H1 (cell line): ENCODE measurements around the gene ARL6IP5. TPM values are rescaled to one million over a fixed set of nuclear protein-coding genes. Genes with fewer than 3 reads are reported as not detected.

ENCODE experiments used
- CTCF ChIA-PET: fragments of 300-600 bp; sonication (Branson Sonifier 250); formaldehyde crosslinking; loops from one replicate; lab custom pipeline; 2021; ENCODE audit not compliant: partially characterized antibody; lab: Charles Lee
- POLR2A ChIA-PET: fragments of 300-600 bp; sonication (Branson Sonifier 250); formaldehyde crosslinking; loops from one replicate; lab custom pipeline; 2021; ENCODE audit warnings: inconsistent platforms; ENCODE audit not compliant: partially characterized antibody; lab: Charles Lee
- DNase-seq, 2 experiments: peaks; one replicate each; pipeline versions ENCODE4 v3.0.0 to v3.0.0-alpha.2; 2010 to 2022; ENCODE audit warnings: low spot score in 2 of 2, low read depth in 1 of 2, mixed read lengths in 1 of 2
- FAIRE-seq: peaks from 2 replicates; lab custom pipeline; 2011; peaks lifted over from hg19 to GRCh38; lab: Jason Lieb, UNC
- H2AFZ ChIP-seq: 2 replicates; pipeline ENCODE4 v1.8.1; 2012; ENCODE audit warnings: low read length, inconsistent platforms
- H2AK5ac ChIP-seq: 2 replicates; pipeline ENCODE4 v1.6.1; 2013; ENCODE audit warnings: low read depth, low read length
- H2BK120ac ChIP-seq: replicated peaks from 2 replicates; pipeline ENCODE3; 2013; ENCODE audit warnings: low read depth, low read length, inconsistent platforms
- H2BK12ac ChIP-seq: 2 replicates; pipeline ENCODE4 v1.6.1; 2013; ENCODE audit warnings: low read depth, low read length
- H2BK15ac ChIP-seq: 2 replicates; pipeline ENCODE4 v1.6.1; 2013; ENCODE audit warnings: low read length
- H2BK20ac ChIP-seq: 2 replicates; pipeline ENCODE4 v1.6.1; 2013; ENCODE audit warnings: low read length
- H2BK5ac ChIP-seq: 2 replicates; pipeline ENCODE4 v1.6.1; 2013; ENCODE audit warnings: low read depth, low read length
- H3K14ac ChIP-seq: 2 replicates; pipeline ENCODE4 v1.6.1; 2013; ENCODE audit warnings: inconsistent platforms; ENCODE audit not compliant: insufficient read length
- H3K18ac ChIP-seq: 2 replicates; pipeline ENCODE4 v1.6.1; 2013; ENCODE audit warnings: low read length; ENCODE audit errors: extremely low read depth
- H3K23ac ChIP-seq: 2 replicates; pipeline ENCODE4 v1.6.1; 2013; ENCODE audit warnings: inconsistent platforms; ENCODE audit not compliant: insufficient read length
- H3K23me2 ChIP-seq: 2 replicates; pipeline ENCODE4 v1.6.1; 2013; ENCODE audit warnings: low read depth, low read length
- H3K27ac ChIP-seq: 2 replicates; pipeline ENCODE4 v1.6.1; 2011; ENCODE audit warnings: low read depth, low read length, inconsistent platforms
- H3K27me3 ChIP-seq, 4 experiments: replicated peaks in 1 of 4; 1 replicate in 1 of 4; 2 replicates in 3 of 4; pipeline versions ENCODE4 v1.6.1 to v1.8.1; 2011 to 2013; ENCODE audit warnings: low read length in 3 of 4, mild to moderate bottlenecking in 3 of 4, inconsistent platforms in 2 of 4, mixed read lengths in 2 of 4, moderate library complexity in 1 of 4; ENCODE audit not compliant: control insufficient read depth in 3 of 4, insufficient read depth in 3 of 4; ENCODE audit errors: extremely low read depth in 1 of 4
- H3K36me3 ChIP-seq, 4 experiments: 2 replicates each; pipeline versions ENCODE4 v1.6.1 to v1.8.1; 2011 to 2013; ENCODE audit warnings: mild to moderate bottlenecking in 4 of 4, low read length in 3 of 4, moderate library complexity in 2 of 4, control low read depth in 1 of 4, inconsistent platforms in 1 of 4; ENCODE audit not compliant: insufficient read depth in 4 of 4, control insufficient read depth in 2 of 4
- H3K4ac ChIP-seq: replicated peaks from 2 replicates; pipeline ENCODE3; 2013; ENCODE audit warnings: low read length, low read depth, mixed read lengths, inconsistent platforms; ENCODE audit not compliant: insufficient read length
- H3K4me1 ChIP-seq, 4 experiments: replicated peaks in 1 of 4; 1 replicate in 1 of 4; 2 replicates in 3 of 4; pipeline versions ENCODE4 v1.6.1 to v1.8.1; 2011 to 2013; ENCODE audit warnings: low read length in 3 of 4, inconsistent platforms in 2 of 4, mixed read lengths in 1 of 4; ENCODE audit not compliant: insufficient read depth in 4 of 4, control insufficient read depth in 3 of 4
- H3K4me2 ChIP-seq, 2 experiments: 2 replicates each; pipeline versions ENCODE4 v1.6.1 to v1.8.1; 2011 to 2013; ENCODE audit warnings: low read depth in 2 of 2, low read length in 2 of 2, control low read depth in 1 of 2, inconsistent platforms in 1 of 2, mild to moderate bottlenecking in 1 of 2; ENCODE audit not compliant: insufficient read depth in 1 of 2
- H3K4me3 ChIP-seq, 4 experiments: fragments of 200-600, 300-600 bp in 1 of 4; sonication (generic), shearing (Covaris generic), sonication (Bioruptor Twin) in 1 of 4; 2 replicates each; pipeline versions ENCODE4 v1.5.1 to v1.8.1; 2011 to 2016; ENCODE audit warnings: low read length in 4 of 4, low read depth in 3 of 4, control low read depth in 2 of 4, inconsistent platforms in 2 of 4, mild to moderate bottlenecking in 2 of 4, mixed read lengths in 1 of 4, moderate library complexity in 1 of 4; ENCODE audit not compliant: insufficient read depth in 2 of 4; ENCODE audit errors: extremely low read depth in 1 of 4
- H3K56ac ChIP-seq: replicated peaks from 2 replicates; pipeline ENCODE3; 2013; ENCODE audit warnings: low read depth, mild to moderate bottlenecking, mixed read lengths, low read length, inconsistent platforms; ENCODE audit not compliant: insufficient read length
- H3K79me1 ChIP-seq: 2 replicates; pipeline ENCODE4 v1.6.1; 2013; ENCODE audit warnings: low read depth, low read length, control low read depth
- H3K79me2 ChIP-seq, 2 experiments: 2 replicates each; pipeline versions ENCODE4 v1.6.1 to v1.8.1; 2012 to 2013; ENCODE audit warnings: low read length in 2 of 2, mild to moderate bottlenecking in 2 of 2, inconsistent platforms in 1 of 2; ENCODE audit not compliant: insufficient read depth in 2 of 2, control insufficient read depth in 1 of 2
- H3K9ac ChIP-seq, 4 experiments: replicated peaks in 1 of 4; 1 replicate in 1 of 4; 2 replicates in 3 of 4; pipeline versions ENCODE4 v1.6.1 to v1.8.1; 2011 to 2013; ENCODE audit warnings: low read depth in 3 of 4, low read length in 3 of 4, control low read depth in 2 of 4, mild to moderate bottlenecking in 2 of 4, moderate library complexity in 2 of 4, inconsistent platforms in 1 of 4; ENCODE audit errors: extremely low read depth in 1 of 4
- H3K9me3 ChIP-seq, 2 experiments: 2 replicates each; pipeline versions ENCODE4 v1.6.1 to v1.8.1; 2012 to 2013; ENCODE audit warnings: mild to moderate bottlenecking in 2 of 2, moderate library complexity in 2 of 2, control low read depth in 1 of 2, inconsistent platforms in 1 of 2, low read depth in 1 of 2, low read length in 1 of 2, mixed read lengths in 1 of 2; ENCODE audit not compliant: insufficient read depth in 2 of 2
- H4K20me1 ChIP-seq, 2 experiments: replicated peaks in 1 of 2; 2 replicates each; pipeline versions ENCODE3 to v1.8.1; 2011 to 2013; ENCODE audit warnings: inconsistent platforms in 2 of 2, low read length in 2 of 2, mild to moderate bottlenecking in 1 of 2; ENCODE audit not compliant: insufficient read depth in 2 of 2, control insufficient read depth in 1 of 2
- H4K5ac ChIP-seq: 2 replicates; pipeline ENCODE4 v1.6.1; 2013; ENCODE audit warnings: low read length, low read depth, mixed read lengths, inconsistent platforms; ENCODE audit not compliant: insufficient read length
- H4K8ac ChIP-seq: 2 replicates; pipeline ENCODE4 v1.8.0; 2013; ENCODE audit warnings: mild to moderate bottlenecking, moderate library complexity, low read length, inconsistent platforms; ENCODE audit not compliant: insufficient read depth; ENCODE audit errors: extremely low read depth
- H4K91ac ChIP-seq: replicated peaks from 2 replicates; pipeline ENCODE3; 2013; ENCODE audit warnings: low read length, mixed read lengths, inconsistent platforms; ENCODE audit not compliant: insufficient read length
- BACH1 ChIP-seq: IDR thresholded peaks from 2 replicates; pipeline ENCODE4 v1.6.1; 2012; ENCODE audit warnings: low read length, improper control_type of control experiment
- E2F6 ChIP-seq: IDR thresholded peaks from 2 replicates; pipeline ENCODE4 v1.6.1; 2012; ENCODE audit warnings: inconsistent platforms
- PHF8 ChIP-seq: fragments of 200-600 bp; sonication (generic); conservative IDR thresholded peaks from 2 replicates; pipeline ENCODE4 v1.7.1; 2012; ENCODE audit warnings: low read depth, mild to moderate bottlenecking, inconsistent platforms, low read length, moderate library complexity
- SAP30 ChIP-seq: fragments of 300-600 bp; sonication (generic); IDR thresholded peaks from 2 replicates; pipeline ENCODE4 v1.7.1; 2012; ENCODE audit warnings: low read length, moderate library complexity, mild to moderate bottlenecking, inconsistent platforms; ENCODE audit not compliant: insufficient read depth, insufficient replicate concordance
- SRF ChIP-seq: IDR thresholded peaks from 2 replicates; pipeline ENCODE4 v1.6.1; 2011; ENCODE audit warnings: mild to moderate bottlenecking, low read depth, low read length, moderate library complexity
- YY1 ChIP-seq: IDR thresholded peaks from 2 replicates; pipeline ENCODE4 v1.6.1; 2011; ENCODE audit warnings: low read depth, mild to moderate bottlenecking, low read length
- WGBS, 2 experiments: shearing (Covaris generic) in 1 of 2; methylation state at CpG; one replicate each; pipeline versions ENCODE4 v1.1.6 to v1.1.7; 2013 to 2015; ENCODE audit warnings: low lambda C conversion rate in 2 of 2, mixed read lengths in 2 of 2, inconsistent platforms in 1 of 2, low coverage in 1 of 2, missing lambda C conversion rate in 1 of 2; ENCODE audit not compliant: insufficient replicate concordance in 2 of 2, insufficient coverage in 1 of 2, insufficient read length in 1 of 2; ENCODE audit errors: extremely low coverage in 1 of 2, missing lambda C conversion rate in 1 of 2; 5-methylcytosine and 5-hydroxymethylcytosine counted together
- polyA plus RNA-seq, 7 experiments: library from polyadenylated mRNA; depleted of rRNA in 3 of 7; stranded (reverse) in 5 of 7; unstranded in 2 of 7; fragments of >200 nt in 5 of 7; fragments of 200-250 nt in 2 of 7; gene quantifications; 1 replicate in 5 of 7; 2 replicates in 1 of 7; 4 replicates in 1 of 7; pipeline versions ENCODE4 v1.2.1 to v1.2.3, GENCODE V29; 2011 to 2013; ENCODE audit warnings: missing spikeins in 2 of 7, mixed read lengths in 2 of 7
- total RNA-seq: library from RNA; stranded (reverse); fragmentation: NEBNext Ultra II Directional; extraction: Animal tissue kit (Norgen Biotek cat#: 25700); gene quantifications from 2 replicates; pipeline ENCODE4 v1.2.1, GENCODE V29; 2021

ARL6IP5 gene
- total and polyA plus RNA-seq, 2 of the 8 experiments (the other 6 are each of a cell fraction or from before 2014, with no cell fraction given) = 24.9 to 30.1 TPM

- no peak overlapping the region for H2AK5ac ChIP-seq
- H2BK20ac ChIP-seq = no peak overlapping the region
- no peak overlapping the region for H2BK120ac ChIP-seq
- H3K4me1 ChIP-seq = peaks cover 0 to under 1% (median under 1%) of the 10 kb centered on the region in 4 experiments; a peak in 2 of 7 replicates
- H3K56ac ChIP-seq = no peak overlapping the region
- H4K8ac ChIP-seq = no peak overlapping the region
- H3K79me2 ChIP-seq = no peaks in the 10 kb centered on the region
- no peak overlapping the region for H2BK12ac ChIP-seq
- no peaks in the 10 kb centered on the region for H3K9me3 ChIP-seq
- H4K5ac ChIP-seq = no peak overlapping the region
- H3K4ac ChIP-seq = no peak overlapping the region
- H2BK5ac ChIP-seq = no peak overlapping the region
- no peak overlapping the region for H2AFZ ChIP-seq
- no peaks in the 10 kb centered on the region for H4K20me1 ChIP-seq
- H3K18ac ChIP-seq = no peak overlapping the region
- no peak overlapping the region for H3K9ac ChIP-seq
- no peak for FAIRE-seq
- H3K36me3 ChIP-seq = no peaks in the 10 kb centered on the region
- ChIA-PET CTCF (interaction anchor here (0.6 kb wide), 2 partner anchors 46 to 197 kb away, joined by 3 read pairs; no protein-coding TSS in a partner anchor), POLR2A (no interaction called here)
- TF ChIP-seq SRF (no peak), YY1 (no peak), SAP30 (no peak), E2F6 (no peak), BACH1 (no peak), PHF8 (no peak)
- H3K23ac ChIP-seq = no peak overlapping the region
- no peak for DNase-seq
- no peaks in the 10 kb centered on the region for H3K79me1 ChIP-seq
- no peak overlapping the region for H3K4me3 ChIP-seq
- WGBS, 2 experiments = 91% methylated on average over 4 of the region's 4 CpGs; no CpG with 5 or more reads in 1 of the 2 experiments
- no peak overlapping the region for H3K27ac ChIP-seq
- H3K14ac ChIP-seq = no peak overlapping the region
- H4K91ac ChIP-seq = no peak overlapping the region
- H3K23me2 ChIP-seq = no peaks in the 10 kb centered on the region
- H2BK15ac ChIP-seq = no peak overlapping the region
- H3K27me3 ChIP-seq = no peaks in the 10 kb centered on the region
- H3K4me2 ChIP-seq = no peak overlapping the region
Observed at GRCh38 chr3:69116162-69116561, 31.4 kb downstream of the ARL6IP5 start.
